SJSA1 (cell line): Measurements from ENCODE around the gene AGBL3. TPM values are rescaled to one million over a fixed set of nuclear protein-coding genes. Genes with fewer than 3 reads are reported as not detected.

Experiments used
- DNase-seq, 2 experiments: peaks; one replicate each; pipeline ENCODE4 v3.0.0-alpha.2; 2015 to 2020; ENCODE audit warnings: low spot score in 2 of 2, low read depth in 1 of 2
- H3K27ac ChIP-seq: fragments of 250-450 bp; sonication (Bioruptor Pico); 2 replicates; pipeline ENCODE4 v1.5.1; 2020; ENCODE audit warnings: mild to moderate bottlenecking, moderate library complexity
- H3K27me3 ChIP-seq: fragments of 250-450 bp; sonication (Bioruptor Pico); replicated peaks from 2 replicates; pipeline ENCODE4 v1.5.1; 2020; ENCODE audit warnings: mild to moderate bottlenecking, moderate library complexity
- H3K36me3 ChIP-seq: fragments of 250-450 bp; sonication (Bioruptor Pico); 2 replicates; pipeline ENCODE4 v1.5.1; 2020; ENCODE audit warnings: mild to moderate bottlenecking
- H3K4me1 ChIP-seq: fragments of 250-450 bp; sonication (Bioruptor Pico); replicated peaks from 2 replicates; pipeline ENCODE4 v1.6.1; 2021; ENCODE audit warnings: mild to moderate bottlenecking
- H3K4me3 ChIP-seq: fragments of 250-450 bp; sonication (Bioruptor Pico); 2 replicates; pipeline ENCODE4 v1.5.1; 2020; ENCODE audit warnings: mild to moderate bottlenecking
- H3K9me3 ChIP-seq: fragments of 250-450 bp; sonication (Bioruptor Pico); replicated peaks from 2 replicates; pipeline ENCODE4 v1.5.1; 2020; ENCODE audit warnings: mild to moderate bottlenecking
- total RNA-seq: library from RNA; depleted of rRNA; stranded (reverse); fragments of >200 nt; shearing (Covaris generic); gene quantifications from 2 replicates; pipeline ENCODE4 v1.2.3, GENCODE V29; 2014

Gene AGBL3
- total RNA-seq, 1 experiment from 2014 or later: 0.37 TPM

DNA sequence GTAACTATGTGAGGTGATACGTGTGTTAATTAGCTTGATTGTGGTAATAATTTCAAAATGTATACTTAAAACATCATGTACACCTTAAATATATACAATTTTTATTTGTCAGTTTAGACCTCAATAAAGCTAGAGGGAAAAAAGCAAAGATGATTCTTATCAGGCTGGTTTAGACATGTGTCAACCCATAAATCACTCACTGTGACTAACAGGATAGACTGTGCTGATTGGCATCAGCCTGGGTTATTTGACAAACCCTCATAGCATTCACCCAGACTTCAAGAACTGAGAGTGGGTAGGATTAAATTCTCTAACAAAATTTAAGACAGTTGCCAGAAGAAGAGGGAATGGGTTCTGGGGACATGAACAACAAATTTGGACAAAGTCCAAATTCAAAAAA is 87.8 kb downstream of the AGBL3 start:
- Histone ChIP-seq H3K4me1 (no peaks in the 10 kb centered on the region), H3K4me3 (no peak overlapping the region), H3K27ac (no peak overlapping the region), H3K9me3 (no peaks in the 10 kb centered on the region), H3K27me3 (peaks cover 5% of the 10 kb centered on the region), H3K36me3 (no peaks in the 10 kb centered on the region)
- DNase-seq: no peak

DNA sequence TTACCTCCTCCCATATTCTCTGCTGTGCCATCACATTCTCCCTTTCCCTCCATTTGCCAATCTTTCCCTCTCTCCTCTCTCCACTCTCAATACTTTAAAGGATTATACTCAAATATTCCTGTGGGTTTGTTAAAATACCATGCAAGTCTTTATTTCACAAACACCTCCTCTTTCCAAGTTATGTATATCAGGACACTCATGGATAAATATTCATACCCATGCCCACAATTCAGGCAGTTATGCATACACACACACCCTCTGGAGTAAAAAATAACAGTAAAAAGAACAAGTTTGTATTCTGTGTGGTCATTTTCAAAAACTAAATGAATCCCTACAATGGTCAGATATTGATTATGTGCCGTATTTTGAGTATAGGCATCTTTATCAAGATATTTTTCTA is 88.2 kb downstream of the AGBL3 start:
- Histone ChIP-seq H3K9me3 (no peaks in the 10 kb centered on the region), H3K4me1 (no peaks in the 10 kb centered on the region), H3K27me3 (peaks cover 5% of the 10 kb centered on the region), H3K27ac (no peak overlapping the region), H3K36me3 (no peaks in the 10 kb centered on the region), H3K4me3 (no peak overlapping the region)
- DNase-seq: no peak

DNA sequence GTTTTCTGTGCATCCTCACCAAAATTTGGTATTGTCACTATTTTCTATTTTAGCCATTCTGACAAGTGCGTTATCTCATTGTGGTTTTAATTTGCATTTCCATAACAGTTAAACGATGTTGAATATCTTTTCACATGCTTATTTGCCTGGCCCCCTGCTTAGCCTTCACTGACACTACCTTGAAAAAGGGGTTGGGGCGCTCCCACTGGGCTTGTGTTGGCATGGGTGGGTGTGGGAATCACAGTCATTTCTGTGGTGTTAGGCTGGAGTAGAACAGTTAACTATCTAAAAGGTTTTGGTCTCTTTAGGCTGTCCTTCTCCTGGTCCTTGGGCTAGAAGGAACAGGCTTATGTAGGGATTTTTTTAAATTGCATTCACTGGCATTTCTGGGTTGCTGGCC is 89.4 kb downstream of the AGBL3 start:
- Histone ChIP-seq H3K27ac (no peak overlapping the region), H3K36me3 (no peaks in the 10 kb centered on the region), H3K4me3 (no peak overlapping the region), H3K27me3 (peaks cover 5% of the 10 kb centered on the region), H3K9me3 (no peaks in the 10 kb centered on the region), H3K4me1 (no peaks in the 10 kb centered on the region)
- no peak for DNase-seq

DNA sequence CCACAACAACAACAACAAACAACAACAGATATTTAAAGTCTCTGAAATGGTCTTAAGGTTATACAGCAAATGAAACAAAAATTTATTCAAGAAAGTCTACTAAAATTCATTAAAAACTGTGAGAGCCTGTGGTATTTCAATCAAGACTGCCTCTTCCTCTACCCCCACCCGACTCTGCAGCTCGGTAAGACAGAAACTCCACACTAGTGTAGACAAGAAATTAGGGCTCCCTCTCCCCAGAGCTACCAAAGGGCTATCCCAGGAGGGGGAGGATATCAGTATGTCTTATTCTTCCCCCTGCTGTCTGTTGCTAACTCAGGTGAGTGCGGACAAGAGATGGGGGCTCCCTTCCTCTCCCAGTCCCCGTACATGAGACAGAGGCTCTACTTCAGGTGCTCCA is 90.6 kb downstream of the AGBL3 start:
- Histone ChIP-seq H3K4me3 (no peak overlapping the region), H3K27ac (no peak overlapping the region), H3K36me3 (no peaks in the 10 kb centered on the region), H3K9me3 (no peaks in the 10 kb centered on the region), H3K27me3 (peaks cover 5% of the 10 kb centered on the region), H3K4me1 (no peaks in the 10 kb centered on the region)
- DNase-seq: no peak

DNA sequence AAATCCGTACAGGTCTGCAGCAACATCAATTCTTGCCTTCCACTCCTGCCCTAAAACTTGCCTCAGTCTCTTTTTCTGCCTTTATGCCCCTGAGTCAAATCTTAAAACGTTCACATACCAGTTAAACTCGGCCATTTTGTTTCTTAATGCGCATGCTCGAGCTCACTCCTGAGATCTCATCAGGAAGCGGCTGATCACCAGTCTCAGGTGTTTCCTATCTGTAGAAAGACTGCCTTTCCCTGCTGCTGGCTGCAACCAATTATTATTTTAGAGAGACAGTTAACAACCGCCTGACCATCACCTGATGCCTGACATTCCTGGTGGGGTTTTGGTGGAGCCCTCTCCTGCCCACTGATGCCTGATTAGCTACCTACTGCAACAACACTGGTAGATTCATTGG is 91.3 kb downstream of the AGBL3 start:
- no peaks in the 10 kb centered on the region for H3K9me3 ChIP-seq
- H3K36me3 ChIP-seq: no peaks in the 10 kb centered on the region
- no peaks in the 10 kb centered on the region for H3K4me1 ChIP-seq
- no peak for DNase-seq
- H3K4me3 ChIP-seq: no peak overlapping the region
- H3K27ac ChIP-seq: no peak overlapping the region
- peaks cover 5% of the 10 kb centered on the region for H3K27me3 ChIP-seq

DNA sequence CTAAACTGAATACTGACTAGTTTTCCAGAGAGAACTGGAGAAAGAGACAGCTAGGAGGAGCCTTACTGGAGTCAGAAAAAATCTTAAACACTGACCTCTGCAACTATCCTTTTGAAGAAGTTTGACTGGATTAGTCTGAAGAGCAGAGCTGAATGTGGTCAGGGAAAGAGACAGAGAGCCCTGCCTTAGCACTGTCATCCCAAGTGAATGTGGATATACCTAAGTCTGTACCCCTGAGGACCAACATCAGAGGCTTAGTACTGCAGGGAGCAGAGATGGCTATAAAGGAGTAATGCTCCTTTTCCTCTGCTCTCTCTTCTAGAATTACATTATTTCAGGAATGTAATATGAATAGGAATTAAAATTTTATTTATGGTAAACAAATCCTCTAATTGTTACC is 91.7 kb downstream of the AGBL3 start:
- peaks cover 5% of the 10 kb centered on the region for H3K27me3 ChIP-seq
- no peaks in the 10 kb centered on the region for H3K36me3 ChIP-seq
- H3K4me1 ChIP-seq: no peaks in the 10 kb centered on the region
- no peaks in the 10 kb centered on the region for H3K9me3 ChIP-seq
- no peak overlapping the region for H3K4me3 ChIP-seq
- H3K27ac ChIP-seq: no peak overlapping the region
- DNase-seq: no peak

DNA sequence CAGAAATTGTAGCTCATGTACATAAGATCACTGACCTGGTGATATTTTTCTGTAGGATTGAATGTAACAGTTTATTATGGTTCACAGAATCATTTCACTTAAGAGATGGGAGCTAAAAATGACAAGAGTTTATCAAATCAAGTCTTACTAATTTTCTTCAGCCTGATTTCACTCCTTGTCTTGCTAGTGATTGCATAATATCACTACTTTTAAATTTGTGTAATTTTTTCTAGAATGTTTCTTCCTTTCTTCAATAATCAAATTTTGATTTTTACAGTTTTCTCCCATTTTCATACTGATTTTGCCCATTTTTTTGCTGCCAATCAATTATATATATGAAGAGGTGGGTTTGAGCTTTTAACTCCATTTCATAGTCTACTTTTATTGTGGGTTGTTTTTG is 92.8 kb downstream of the AGBL3 start:
- Histone ChIP-seq H3K4me1 (no peaks in the 10 kb centered on the region), H3K9me3 (no peaks in the 10 kb centered on the region), H3K27ac (no peak overlapping the region), H3K36me3 (no peaks in the 10 kb centered on the region), H3K27me3 (peaks cover 5% of the 10 kb centered on the region), H3K4me3 (no peak overlapping the region)
- no peak for DNase-seq

DNA sequence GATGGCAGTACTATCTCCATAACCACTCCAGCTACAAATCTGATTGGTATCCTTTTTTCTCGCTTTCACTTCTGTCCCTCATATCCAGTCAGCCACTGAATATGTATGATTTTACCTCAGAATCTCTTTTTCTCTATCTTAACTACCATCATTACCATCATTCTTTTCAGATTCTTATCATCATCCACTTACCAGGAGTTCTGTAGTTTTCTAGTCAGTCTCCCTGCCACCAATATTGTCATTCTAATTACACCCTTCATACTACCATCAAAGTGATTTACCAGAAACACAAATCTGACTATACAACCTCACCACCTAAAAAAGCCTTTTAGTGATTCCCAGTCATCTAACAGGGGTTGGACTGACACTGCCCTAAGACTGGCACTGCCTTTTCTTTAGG is 96.7 kb downstream of the AGBL3 start:
- H3K9me3 ChIP-seq: no peaks in the 10 kb centered on the region
- no peaks in the 10 kb centered on the region; the same call in 1 of the 2 replicates for H3K27me3 ChIP-seq
- H3K4me3 ChIP-seq: no peak overlapping the region
- H3K36me3 ChIP-seq: no peaks in the 10 kb centered on the region
- no peaks in the 10 kb centered on the region for H3K4me1 ChIP-seq
- no peak for DNase-seq
- H3K27ac ChIP-seq: no peak overlapping the region

DNA sequence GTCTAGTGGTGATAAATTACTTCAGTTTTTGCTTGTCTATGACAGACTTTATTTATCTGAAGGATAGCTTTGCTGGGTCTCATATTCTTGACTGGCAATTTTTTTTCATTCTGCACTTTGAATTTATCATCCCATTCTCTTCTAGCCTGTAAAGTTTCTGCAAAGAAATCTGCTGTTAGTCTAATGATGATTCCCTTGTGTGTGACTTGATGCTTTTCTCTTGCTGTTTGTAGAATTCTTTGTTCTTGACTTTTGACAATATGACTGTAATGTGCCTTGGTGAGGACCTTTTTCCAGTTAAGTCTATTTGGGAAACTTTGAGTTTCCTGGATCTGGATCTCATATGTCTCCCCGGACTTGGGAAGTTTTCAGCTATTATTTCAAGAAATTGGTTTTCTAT is 102.3 kb downstream of the AGBL3 start:
- Histone ChIP-seq H3K9me3 (no peaks in the 10 kb centered on the region), H3K27ac (no peak overlapping the region), H3K4me1 (no peaks in the 10 kb centered on the region), H3K36me3 (no peaks in the 10 kb centered on the region), H3K27me3 (no peaks in the 10 kb centered on the region), H3K4me3 (no peak overlapping the region)
- DNase-seq: no peak

DNA sequence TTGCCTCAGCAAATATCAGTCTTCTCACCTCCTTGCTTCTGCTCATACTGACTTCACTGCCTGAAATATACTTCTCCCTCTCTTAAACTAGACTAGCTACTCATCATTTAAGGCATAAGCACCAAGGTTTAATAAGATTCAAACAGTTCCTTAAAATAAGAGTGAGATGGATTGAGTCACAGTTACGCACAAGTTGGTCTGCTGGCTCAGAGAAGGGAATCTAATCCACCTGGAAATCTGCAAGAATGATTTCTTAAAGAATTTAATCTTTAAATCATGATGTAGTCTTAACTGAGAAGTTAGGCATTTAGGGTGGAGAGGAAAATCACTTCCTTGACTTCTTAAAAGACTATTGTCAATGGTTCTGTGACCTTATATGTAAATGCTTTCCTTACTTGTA is 105.4 kb downstream of the AGBL3 start:
- DNase-seq: no peak
- Histone ChIP-seq H3K27ac (no peak overlapping the region), H3K27me3 (no peaks in the 10 kb centered on the region), H3K4me1 (no peaks in the 10 kb centered on the region), H3K36me3 (no peaks in the 10 kb centered on the region), H3K9me3 (no peaks in the 10 kb centered on the region), H3K4me3 (no peak overlapping the region)

DNA sequence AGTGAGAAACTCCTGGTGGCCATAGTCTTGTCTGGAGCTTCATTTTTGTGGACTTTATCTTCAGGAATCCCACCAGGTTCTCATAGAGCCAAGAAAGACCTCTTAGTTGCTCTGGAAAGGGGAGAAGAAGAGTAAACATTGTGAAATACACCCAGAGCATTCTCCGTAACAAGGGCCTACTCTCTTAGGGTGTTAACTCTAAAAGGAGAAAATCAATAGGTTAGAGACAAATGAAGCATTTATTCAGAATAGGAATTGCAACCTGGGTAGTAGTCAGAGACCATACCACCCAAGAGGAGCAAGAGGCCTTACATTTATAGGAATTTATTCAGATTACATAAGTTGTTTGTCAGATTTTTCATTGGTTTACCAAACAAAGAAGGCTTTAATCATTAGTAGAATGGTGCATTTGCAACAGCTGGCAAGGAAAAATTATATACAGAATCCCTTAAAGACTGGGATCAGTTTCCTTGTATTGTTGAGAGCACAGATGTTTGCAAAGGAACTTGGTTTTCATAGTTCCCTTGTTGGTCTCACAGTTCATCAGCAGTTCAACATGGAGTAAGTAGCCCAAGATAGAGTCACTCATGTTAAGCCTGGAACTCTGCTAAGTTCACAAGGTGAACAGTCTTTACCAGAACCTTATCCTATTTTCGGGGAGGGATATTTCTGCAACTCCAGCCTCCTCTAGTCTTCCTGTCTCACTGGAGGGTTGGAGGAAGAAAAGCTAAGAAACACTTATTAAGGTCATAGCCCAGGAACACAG is 108.3 kb downstream of the AGBL3 start:
- Histone ChIP-seq H3K36me3 (no peaks in the 10 kb centered on the region), H3K9me3 (no peaks in the 10 kb centered on the region), H3K4me3 (no peak overlapping the region), H3K27ac (no peak overlapping the region), H3K4me1 (0 out of 2 replicates have a peak, but pooled peaks cover 3% of the 10 kb centered on the region), H3K27me3 (no peaks in the 10 kb centered on the region)
- no peak for DNase-seq

DNA sequence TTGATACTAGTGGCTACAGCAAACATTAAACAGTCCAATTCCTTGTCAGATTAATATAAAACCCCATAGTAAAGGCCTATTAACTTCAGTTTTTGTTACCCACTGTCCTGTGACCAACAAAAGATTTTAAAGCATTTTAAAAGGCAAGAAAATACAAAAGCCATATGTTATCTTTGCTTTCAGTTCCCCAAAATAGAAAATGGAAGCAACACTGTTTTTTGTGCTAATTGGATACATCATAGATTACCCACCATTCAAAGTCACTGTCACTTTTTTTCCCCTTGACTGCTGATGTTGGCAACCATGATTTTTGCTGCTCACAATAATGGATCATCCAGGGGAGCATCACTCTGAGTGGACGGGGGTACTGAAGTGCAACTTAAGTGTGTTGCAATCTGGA is 109.1 kb downstream of the AGBL3 start:
- H3K27me3 ChIP-seq: no peaks in the 10 kb centered on the region
- DNase-seq: no peak
- H3K9me3 ChIP-seq: no peaks in the 10 kb centered on the region
- no peaks in the 10 kb centered on the region for H3K36me3 ChIP-seq
- no peak overlapping the region for H3K4me3 ChIP-seq
- no peak overlapping the region for H3K27ac ChIP-seq
- H3K4me1 ChIP-seq: 0 out of 2 replicates have a peak, but pooled peaks cover 3% of the 10 kb centered on the region

DNA sequence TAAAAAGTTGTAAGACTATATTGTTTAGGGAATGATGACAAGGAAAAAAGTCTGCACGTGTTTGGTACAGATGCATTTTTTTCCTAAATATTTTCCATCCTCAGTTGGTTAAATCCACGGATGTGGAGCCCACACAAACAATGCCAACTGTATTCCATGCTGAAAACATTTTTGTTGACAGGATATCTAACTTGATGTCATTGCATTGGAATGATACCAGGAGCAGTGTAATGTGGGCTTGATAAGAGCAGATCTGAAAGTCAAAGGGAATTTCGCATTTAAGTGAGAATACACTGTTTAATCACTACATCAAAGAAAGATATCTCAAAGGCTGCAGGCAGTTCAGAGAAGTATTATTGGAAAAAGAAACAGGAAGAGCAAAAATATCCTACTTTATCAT is 112.1 kb downstream of the AGBL3 start:
- no peak overlapping the region for H3K4me3 ChIP-seq
- no peak for DNase-seq
- no peaks in the 10 kb centered on the region for H3K9me3 ChIP-seq
- H3K4me1 ChIP-seq: peaks cover 3% of the 10 kb centered on the region; the same call in 1 of the 2 replicates
- H3K27ac ChIP-seq: no peak overlapping the region
- no peaks in the 10 kb centered on the region for H3K27me3 ChIP-seq
- no peaks in the 10 kb centered on the region for H3K36me3 ChIP-seq

DNA sequence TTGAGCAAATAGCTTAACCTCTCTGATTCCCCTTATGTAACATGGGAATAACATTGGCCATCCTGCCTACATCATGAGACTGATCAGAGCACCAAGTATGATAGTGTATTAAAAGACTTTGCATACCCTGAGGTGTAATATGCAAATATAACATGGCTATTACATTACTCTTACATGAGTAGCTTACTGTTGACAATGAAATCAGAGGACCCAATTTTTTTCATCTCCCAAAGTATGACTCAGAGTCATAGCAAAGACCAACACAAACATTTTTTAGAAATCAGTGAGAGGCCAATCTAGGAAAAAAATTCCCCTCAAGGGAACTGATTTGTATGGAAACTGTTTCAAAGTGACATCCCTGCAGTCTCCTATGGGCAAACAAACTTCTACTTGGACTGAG is 114.5 kb downstream of the AGBL3 start:
- H3K27ac ChIP-seq: no peak overlapping the region
- DNase-seq: peak in 1 of 2 experiments; percentile 11
- no peaks in the 10 kb centered on the region for H3K36me3 ChIP-seq
- no peaks in the 10 kb centered on the region for H3K9me3 ChIP-seq
- H3K4me3 ChIP-seq: no peak overlapping the region
- H3K4me1 ChIP-seq: peaks cover 3% of the 10 kb centered on the region; the same call in 1 of the 2 replicates
- no peaks in the 10 kb centered on the region for H3K27me3 ChIP-seq

DNA sequence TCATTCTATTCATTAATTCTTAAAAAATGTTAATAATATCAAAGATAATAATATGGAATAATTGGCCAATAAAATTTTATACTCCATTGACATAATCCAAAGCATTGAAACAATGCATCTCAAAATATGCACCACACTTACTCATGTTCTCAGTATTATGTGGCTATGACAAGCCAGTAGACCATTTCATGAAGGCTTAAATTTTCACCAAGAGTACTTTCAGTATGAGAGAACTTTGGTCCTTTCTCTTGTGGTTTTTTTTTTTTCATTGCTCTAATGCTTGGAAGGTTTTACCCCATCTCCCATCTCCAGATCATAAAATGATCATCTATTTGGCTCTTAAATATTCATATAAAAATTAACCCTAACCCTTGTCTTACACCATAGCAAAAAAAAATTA is 116.1 kb downstream of the AGBL3 start:
- no peaks in the 10 kb centered on the region for H3K36me3 ChIP-seq
- H3K4me3 ChIP-seq: no peak overlapping the region
- no peaks in the 10 kb centered on the region for H3K9me3 ChIP-seq
- H3K27ac ChIP-seq: no peak overlapping the region
- H3K4me1 ChIP-seq: peaks cover 3% of the 10 kb centered on the region; the same call in 1 of the 2 replicates
- no peaks in the 10 kb centered on the region for H3K27me3 ChIP-seq
- DNase-seq: no peak
